HFF-Myc (cell line): ENCODE data around the gene SPNS2.

Experiments used
- DNase-seq: peaks from one replicate; pipeline ENCODE4 v3.0.0-alpha.2; 2011; ENCODE audit warnings: low read depth; ENCODE audit errors: extremely low read depth
- H3K4me3 ChIP-seq: replicated peaks from 2 replicates; pipeline ENCODE4 v1.5.1; 2011; ENCODE audit warnings: low read depth, mild to moderate bottlenecking, control low read depth, low read length
- TF ChIP-seq, protein P1 (sequence below): IDR thresholded peaks from 2 replicates; pipeline ENCODE4 v1.5.1; 2012; ENCODE audit warnings: mild to moderate bottlenecking, low read depth, low read length, control low read depth; ENCODE audit errors: missing control alignments

The SPNS2 gene

DNA sequence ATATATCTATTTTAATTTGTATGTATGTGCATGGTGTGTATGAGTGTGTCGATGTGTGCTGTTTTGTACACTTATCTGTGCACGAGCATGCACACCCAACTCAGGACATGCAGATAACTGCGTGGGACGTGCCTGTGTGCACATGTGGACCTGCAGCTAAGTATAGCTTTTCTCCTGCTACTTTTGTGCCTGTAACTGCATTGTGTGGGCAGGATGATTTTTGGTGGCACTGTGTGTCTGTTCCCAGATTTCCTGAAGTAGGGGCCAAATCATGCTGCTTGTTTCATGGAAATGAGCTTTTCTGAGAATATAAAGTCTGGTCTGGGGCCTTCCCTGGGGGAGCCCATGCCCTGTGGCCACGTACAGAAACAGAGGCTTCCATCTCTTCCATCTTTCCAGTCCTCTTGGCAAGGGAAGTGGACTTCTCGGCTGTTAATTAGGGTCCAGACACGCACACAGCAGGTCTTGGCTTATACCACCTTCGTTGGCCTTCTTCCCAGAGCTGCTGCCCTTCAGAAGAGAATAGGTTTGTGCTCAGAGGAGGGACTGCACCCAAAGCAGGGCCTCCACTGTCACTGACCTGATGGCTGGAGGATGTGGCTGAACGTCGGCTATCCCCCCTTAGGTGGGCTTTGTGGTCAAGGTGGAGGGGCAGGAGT lies 34.7 kb upstream of the SPNS2 start:
- no peak for DNase-seq
- TF ChIP-seq, protein P1, sequence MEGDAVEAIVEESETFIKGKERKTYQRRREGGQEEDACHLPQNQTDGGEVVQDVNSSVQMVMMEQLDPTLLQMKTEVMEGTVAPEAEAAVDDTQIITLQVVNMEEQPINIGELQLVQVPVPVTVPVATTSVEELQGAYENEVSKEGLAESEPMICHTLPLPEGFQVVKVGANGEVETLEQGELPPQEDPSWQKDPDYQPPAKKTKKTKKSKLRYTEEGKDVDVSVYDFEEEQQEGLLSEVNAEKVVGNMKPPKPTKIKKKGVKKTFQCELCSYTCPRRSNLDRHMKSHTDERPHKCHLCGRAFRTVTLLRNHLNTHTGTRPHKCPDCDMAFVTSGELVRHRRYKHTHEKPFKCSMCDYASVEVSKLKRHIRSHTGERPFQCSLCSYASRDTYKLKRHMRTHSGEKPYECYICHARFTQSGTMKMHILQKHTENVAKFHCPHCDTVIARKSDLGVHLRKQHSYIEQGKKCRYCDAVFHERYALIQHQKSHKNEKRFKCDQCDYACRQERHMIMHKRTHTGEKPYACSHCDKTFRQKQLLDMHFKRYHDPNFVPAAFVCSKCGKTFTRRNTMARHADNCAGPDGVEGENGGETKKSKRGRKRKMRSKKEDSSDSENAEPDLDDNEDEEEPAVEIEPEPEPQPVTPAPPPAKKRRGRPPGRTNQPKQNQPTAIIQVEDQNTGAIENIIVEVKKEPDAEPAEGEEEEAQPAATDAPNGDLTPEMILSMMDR: no peak
- H3K4me3 ChIP-seq: no peak overlapping the region

DNA sequence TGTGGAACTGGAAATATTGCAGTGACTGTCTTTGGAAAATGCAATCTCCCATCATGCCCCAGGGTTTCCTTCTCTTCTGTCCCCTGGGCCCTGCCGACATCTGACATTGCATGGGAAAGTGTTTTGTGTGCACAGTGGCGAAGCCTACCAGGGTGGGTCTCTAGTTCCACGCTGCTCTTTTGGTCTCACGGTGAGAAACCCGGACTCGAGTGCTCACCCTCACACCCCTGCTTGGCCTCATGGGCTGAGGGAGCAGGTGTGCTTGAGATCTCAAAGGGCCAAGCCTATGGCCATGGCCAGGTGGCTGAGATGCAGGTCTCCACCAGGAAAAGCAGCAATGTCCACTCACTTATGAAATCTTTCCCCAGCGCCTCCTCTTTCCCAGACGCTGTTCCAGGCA lies 32.9 kb upstream of the SPNS2 start:
- no peak overlapping the region for H3K4me3 ChIP-seq
- no peak for DNase-seq
- TF ChIP-seq, protein P1: no peak

DNA sequence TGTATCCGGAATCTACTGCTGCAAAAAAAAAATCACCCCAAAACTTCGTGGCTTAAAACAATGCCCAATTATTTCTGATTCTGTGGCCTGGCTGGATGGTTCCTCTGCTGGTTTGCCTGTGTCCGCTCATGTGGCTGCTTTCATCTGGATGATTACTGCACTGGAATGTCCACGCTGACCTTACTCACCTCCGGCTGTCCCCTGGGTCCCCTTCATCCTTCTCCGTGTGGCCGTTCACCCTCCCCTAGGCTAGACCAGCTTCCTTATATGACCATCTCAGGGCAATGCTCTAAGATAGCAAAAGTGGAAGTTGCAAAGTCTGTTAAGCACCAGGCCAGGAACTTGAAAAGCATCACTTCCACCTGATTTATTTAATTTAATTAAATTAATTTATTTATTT lies 31.4 kb upstream of the SPNS2 start:
- no peak for DNase-seq
- TF ChIP-seq, protein P1: no peak
- no peak overlapping the region for H3K4me3 ChIP-seq

DNA sequence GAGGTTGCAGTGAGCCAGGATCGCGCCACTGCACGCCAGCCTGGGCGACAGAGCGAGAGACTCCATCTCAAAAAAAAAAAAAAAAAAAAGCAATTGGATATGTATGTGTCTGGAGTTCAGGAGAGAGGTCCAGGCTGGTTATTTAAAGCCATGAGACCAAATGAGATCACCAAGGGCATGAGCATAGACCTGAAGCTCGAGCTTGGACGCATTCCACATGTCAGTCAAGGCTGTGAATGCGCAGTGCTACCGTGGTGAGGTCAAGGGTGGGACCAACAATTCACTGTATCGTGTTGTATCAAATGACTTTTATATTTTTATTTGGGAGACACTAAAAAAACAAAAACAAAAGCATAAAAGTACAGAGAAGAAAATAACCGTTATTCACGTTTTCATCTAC lies 29.1 kb upstream of the SPNS2 start:
- DNase-seq: no peak
- TF ChIP-seq, protein P1: no peak

DNA sequence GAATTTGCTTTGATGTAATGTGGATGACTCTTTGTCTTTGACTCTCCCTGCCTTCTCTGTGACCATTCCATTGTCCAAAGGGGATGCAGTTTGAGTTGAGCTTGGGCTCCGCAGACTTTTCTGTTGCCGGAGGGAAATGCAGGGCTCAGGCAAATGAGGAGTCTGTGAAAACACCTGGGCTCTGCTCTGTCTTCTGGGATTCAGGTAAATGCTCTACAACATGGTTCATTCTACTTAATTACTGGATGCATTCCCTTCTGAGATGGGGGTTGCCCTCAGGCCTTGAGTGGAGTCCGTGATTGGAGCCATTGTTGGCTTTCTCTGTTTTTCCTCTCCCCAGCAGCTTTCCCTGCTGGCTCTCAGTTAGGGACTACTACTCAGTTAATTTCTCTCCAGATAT lies 26.4 kb upstream of the SPNS2 start:
- DNase-seq: no peak
- H3K4me3 ChIP-seq: no peak overlapping the region
- TF ChIP-seq, protein P1: no peak

More for the DNA sequence above, 29.1 kb upstream of the SPNS2 start:
- H3K4me3 ChIP-seq: no peak overlapping the region

DNA sequence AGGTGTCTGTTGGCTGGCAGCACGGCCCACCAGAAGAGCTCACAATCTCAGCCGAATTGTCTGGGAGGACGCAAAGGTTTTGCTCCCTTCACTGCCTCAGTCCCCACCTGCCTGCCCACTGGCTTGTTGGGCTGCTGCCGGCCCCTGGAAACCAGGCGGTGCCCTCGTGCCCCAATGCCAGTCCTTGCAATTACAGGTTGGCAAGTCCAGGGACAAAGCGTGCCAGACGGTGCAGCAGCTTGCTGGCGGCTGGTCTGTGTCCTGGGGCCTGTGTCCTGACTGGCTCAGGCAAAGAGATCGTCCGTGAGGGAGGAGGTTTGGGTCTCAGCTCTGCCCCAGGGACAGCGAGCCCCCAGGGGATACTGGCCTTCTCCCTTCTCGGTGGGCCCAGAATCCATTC lies 24.6 kb upstream of the SPNS2 start:
- DNase-seq: no peak
- TF ChIP-seq, protein P1: no peak
- no peak overlapping the region for H3K4me3 ChIP-seq

DNA sequence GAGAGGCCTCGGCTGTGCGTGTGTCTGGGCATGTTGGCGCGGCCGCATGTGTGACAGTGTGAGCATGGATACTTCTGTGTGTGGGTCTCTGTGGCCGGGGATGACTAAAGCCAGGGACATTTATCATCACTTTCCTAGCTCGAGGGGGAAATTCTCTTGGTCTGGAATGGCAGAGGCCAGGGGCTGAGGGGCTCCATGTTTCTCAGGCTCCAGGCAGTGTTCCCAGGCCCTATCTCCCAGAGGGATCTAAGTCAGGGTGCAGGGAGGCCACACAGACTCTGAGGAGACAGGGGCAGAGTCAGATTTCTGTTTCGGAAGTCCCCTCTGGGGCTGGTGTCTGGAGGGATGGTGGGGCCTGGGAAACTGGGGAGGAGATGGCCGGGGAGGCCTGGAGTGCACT lies 23.7 kb upstream of the SPNS2 start:
- no peak overlapping the region for H3K4me3 ChIP-seq
- DNase-seq: no peak
- TF ChIP-seq, protein P1: no peak
